Right atrium auricular region (tissue), 2 donors: ENCODE results near the gene NRXN3. TPM values are rescaled to one million over a fixed set of nuclear protein-coding genes. Genes with fewer than 3 reads are reported as not detected.

Experiments used
- DNase-seq: peaks from one replicate; pipeline ENCODE4 v3.0.0-alpha.2; 2019; ENCODE audit warnings: low spot score
- H3K27ac ChIP-seq, 2 donors: fragments of 200-600 bp; sonication (generic); 1 replicate in 1 of 2; 2 replicates in 1 of 2; pipeline ENCODE4 v1.5.1; 2016 to 2019
- H3K27me3 ChIP-seq, 2 donors: fragments of 200-600 bp; sonication (generic); one replicate each; pipeline versions ENCODE4 v1.5.1 to v1.6.0; 2017 to 2019
- H3K36me3 ChIP-seq: fragments of 200-600 bp; sonication (generic); one replicate; pipeline ENCODE4 v1.5.1; 2016
- H3K4me1 ChIP-seq, 2 donors: fragments of 200-600 bp; sonication (generic); one replicate each; pipeline versions ENCODE4 v1.5.1 to v1.6.0; 2017 to 2019
- H3K4me3 ChIP-seq, 2 donors: fragments of 200-600 bp; sonication (generic); 1 replicate in 1 of 2; 2 replicates in 1 of 2; pipeline ENCODE4 v1.5.1; 2017 to 2019; ENCODE audit warnings: mild to moderate bottlenecking in 1 of 2, moderate library complexity in 1 of 2
- H3K9me3 ChIP-seq, 2 donors: fragments of 200-600 bp; sonication (generic); one replicate each; pipeline ENCODE4 v1.5.1; 2019
- total RNA-seq, 2 donors: library from RNA; depleted of rRNA; stranded (reverse); fragments of >200 nt; gene quantifications; one replicate each; pipeline ENCODE4 v1.1.0, GENCODE V29; 2016
- TF ChIP-seq, protein P1 (sequence below), 2 donors: fragments of 200-600 bp; sonication (generic); IDR thresholded peaks; one replicate each; pipeline ENCODE4 v1.5.1; 2019; ENCODE audit warnings: antibody characterized with exemption in 2 of 2

Gene NRXN3
- total RNA-seq, 2 donors from 2014 or later, result 2.0 to 2.3 TPM

GRCh38 chr14:78143489-78144145, 26.6 kb upstream of the NRXN3 start:
- H3K4me3 ChIP-seq, result no peak overlapping the region
- H3K27ac ChIP-seq, result no peak overlapping the region
- no peaks in the 10 kb centered on the region for H3K27me3 ChIP-seq
- no peaks in the 10 kb centered on the region for H3K36me3 ChIP-seq
- H3K4me1 ChIP-seq, result no peaks in the 10 kb centered on the region
- no peaks in the 10 kb centered on the region for H3K9me3 ChIP-seq
- DNase-seq, result no peak
- TF ChIP-seq, protein P1, sequence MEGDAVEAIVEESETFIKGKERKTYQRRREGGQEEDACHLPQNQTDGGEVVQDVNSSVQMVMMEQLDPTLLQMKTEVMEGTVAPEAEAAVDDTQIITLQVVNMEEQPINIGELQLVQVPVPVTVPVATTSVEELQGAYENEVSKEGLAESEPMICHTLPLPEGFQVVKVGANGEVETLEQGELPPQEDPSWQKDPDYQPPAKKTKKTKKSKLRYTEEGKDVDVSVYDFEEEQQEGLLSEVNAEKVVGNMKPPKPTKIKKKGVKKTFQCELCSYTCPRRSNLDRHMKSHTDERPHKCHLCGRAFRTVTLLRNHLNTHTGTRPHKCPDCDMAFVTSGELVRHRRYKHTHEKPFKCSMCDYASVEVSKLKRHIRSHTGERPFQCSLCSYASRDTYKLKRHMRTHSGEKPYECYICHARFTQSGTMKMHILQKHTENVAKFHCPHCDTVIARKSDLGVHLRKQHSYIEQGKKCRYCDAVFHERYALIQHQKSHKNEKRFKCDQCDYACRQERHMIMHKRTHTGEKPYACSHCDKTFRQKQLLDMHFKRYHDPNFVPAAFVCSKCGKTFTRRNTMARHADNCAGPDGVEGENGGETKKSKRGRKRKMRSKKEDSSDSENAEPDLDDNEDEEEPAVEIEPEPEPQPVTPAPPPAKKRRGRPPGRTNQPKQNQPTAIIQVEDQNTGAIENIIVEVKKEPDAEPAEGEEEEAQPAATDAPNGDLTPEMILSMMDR (IDR thresholded peaks at IDR 0.05), result no peak

DNA sequence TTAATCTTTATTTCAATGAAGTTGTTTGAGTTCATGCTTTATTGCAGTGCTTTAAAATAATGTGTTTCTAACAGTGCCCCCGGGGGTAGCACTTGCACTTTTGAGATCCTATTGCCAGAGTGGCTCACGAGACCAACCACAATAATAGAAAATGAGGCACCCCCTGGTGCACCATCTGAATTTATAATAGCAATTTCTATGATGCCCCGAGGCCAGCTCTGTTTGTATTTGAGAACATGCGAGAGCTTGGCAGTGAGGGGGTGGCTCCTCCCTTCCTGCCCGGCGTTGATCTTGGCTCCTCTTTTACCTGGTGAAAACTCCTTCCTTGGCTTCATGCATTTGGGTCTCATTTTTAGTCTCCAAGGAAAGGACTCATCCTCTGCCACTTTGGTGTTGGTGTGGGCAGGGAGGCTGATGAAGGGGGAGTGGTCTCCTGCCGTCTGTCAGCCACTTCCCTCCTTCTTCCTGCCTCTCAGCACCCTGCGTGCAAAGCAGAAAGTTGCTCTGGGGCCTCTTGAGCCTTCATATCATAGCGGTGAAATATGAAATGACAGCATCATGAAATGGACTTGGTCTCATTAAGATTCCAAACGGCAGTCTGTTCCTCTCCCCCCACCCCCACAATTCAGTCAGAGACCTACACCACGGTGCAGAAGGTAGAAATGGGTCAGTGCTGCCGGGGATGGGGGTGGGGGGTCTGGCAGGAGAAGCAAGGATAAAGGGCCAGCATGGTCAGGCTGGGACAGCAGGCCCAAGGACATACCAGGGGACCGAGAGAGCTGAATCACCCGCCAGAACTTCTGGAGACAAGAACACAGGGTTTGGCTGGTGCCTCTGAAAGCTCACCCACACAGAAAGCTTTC, 17.7 kb upstream of the NRXN3 start:
- Histone ChIP-seq H3K4me1 (no peaks in the 10 kb centered on the region), H3K27ac (no peak overlapping the region), H3K36me3 (no peaks in the 10 kb centered on the region), H3K4me3 (no peak overlapping the region), H3K9me3 (no peaks in the 10 kb centered on the region), H3K27me3 (no peaks in the 10 kb centered on the region)
- TF ChIP-seq, protein P1 (IDR thresholded peaks at IDR 0.05), result no peak
- DNase-seq, result no peak

GRCh38 chr14:78153064-78153341, 17.2 kb upstream of the NRXN3 start:
- DNase-seq, result no peak
- H3K4me3 ChIP-seq, result no peak overlapping the region
- no peak overlapping the region for H3K27ac ChIP-seq
- TF ChIP-seq, protein P1 (IDR thresholded peaks at IDR 0.05), result no peak
- H3K4me1 ChIP-seq, result no peaks in the 10 kb centered on the region
- no peaks in the 10 kb centered on the region for H3K27me3 ChIP-seq
- H3K36me3 ChIP-seq, result no peaks in the 10 kb centered on the region
- no peaks in the 10 kb centered on the region for H3K9me3 ChIP-seq

- Histone ChIP-seq H3K36me3 (no peaks in the 10 kb centered on the region), H3K27ac (no peak overlapping the region), H3K9me3 (no peaks in the 10 kb centered on the region), H3K27me3 (no peaks in the 10 kb centered on the region), H3K4me1 (no peaks in the 10 kb centered on the region), H3K4me3 (no peak overlapping the region)
- TF ChIP-seq, protein P1 (IDR thresholded peaks at IDR 0.05), result no peak
- DNase-seq, result no peak
These were observed 15.3 kb upstream of the NRXN3 start for GRCh38 chr14:78154827-78155226.

- TF ChIP-seq, protein P1 (IDR thresholded peaks at IDR 0.05), result no peak
These were observed 14.0 kb upstream of the NRXN3 start for GRCh38 chr14:78156196-78156595.

More at GRCh38 chr14:78156196-78156595, 14.0 kb upstream of the NRXN3 start:
- Histone ChIP-seq H3K9me3 (no peaks in the 10 kb centered on the region), H3K36me3 (no peaks in the 10 kb centered on the region), H3K27me3 (no peaks in the 10 kb centered on the region), H3K4me3 (no peak overlapping the region), H3K27ac (no peak overlapping the region), H3K4me1 (no peaks in the 10 kb centered on the region)
- no peak for DNase-seq
